ENCODE results near the gene RPN2.

The RPN2 gene

GRCh38 chr20:37219751-37220668 is 40.9 kb downstream of the RPN2 start:
- no peak for DNase-seq

GRCh38 chr20:37220731-37221130 is 41.6 kb downstream of the RPN2 start:
- DNase-seq = no peak

- no peak for DNase-seq
Measured at GRCh38 chr20:37222086-37222485, 43.0 kb downstream of the RPN2 start.

- DNase-seq = peak; percentile 84
Measured at GRCh38 chr20:37223053-37223452, 43.9 kb downstream of the RPN2 start.

- DNase-seq = no peak
Measured at GRCh38 chr20:37225146-37225545, 46.0 kb downstream of the RPN2 start.

- no peak for DNase-seq
Measured at GRCh38 chr20:37226889-37227288, 47.8 kb downstream of the RPN2 start.

GRCh38 chr20:37228082-37228481 is 49.0 kb downstream of the RPN2 start:
- DNase-seq = no peak

- DNase-seq = no peak
Measured at GRCh38 chr20:37228656-37229055, 49.5 kb downstream of the RPN2 start.

DNA sequence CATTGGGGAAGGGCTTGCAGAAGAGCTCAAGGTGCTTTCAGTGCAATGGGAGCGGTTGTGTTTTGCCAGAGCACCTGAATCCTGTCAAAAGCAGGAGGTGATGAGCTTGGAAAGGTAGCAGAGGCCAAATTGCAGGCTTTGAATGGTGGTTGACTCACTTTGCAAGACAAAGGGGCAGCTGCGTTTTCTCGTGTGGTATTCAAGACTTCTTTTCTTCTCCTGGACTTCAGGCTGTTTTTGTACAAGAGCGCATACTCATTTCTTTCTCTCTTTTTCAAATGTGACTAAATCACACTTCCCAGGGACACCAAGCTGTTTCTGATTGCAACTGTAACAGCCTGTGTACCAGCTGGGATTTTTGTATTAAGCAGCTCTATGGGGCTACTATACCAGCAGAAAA is 50.2 kb downstream of the RPN2 start:
- DNase-seq = no peak

DNA sequence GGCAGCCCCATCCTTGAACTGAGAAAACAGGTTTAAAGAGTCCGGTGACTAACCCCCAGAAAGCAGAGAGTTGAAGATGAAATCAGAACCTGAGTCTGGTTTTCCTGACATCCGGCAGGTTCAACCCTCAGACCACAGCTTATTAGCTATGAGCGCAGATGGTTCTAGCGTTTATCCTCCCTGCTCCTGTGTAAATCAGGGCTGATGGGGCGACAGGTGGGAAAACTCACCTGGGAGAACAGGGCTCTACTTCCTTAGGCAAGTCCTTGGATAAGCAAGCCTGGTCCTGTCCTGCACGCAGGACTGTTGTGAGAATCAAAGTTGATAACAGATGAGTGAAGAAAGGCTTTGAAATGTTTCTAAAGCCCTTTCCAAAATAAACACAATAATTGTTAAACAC is 51.1 kb downstream of the RPN2 start:
- no peak for DNase-seq

DNA sequence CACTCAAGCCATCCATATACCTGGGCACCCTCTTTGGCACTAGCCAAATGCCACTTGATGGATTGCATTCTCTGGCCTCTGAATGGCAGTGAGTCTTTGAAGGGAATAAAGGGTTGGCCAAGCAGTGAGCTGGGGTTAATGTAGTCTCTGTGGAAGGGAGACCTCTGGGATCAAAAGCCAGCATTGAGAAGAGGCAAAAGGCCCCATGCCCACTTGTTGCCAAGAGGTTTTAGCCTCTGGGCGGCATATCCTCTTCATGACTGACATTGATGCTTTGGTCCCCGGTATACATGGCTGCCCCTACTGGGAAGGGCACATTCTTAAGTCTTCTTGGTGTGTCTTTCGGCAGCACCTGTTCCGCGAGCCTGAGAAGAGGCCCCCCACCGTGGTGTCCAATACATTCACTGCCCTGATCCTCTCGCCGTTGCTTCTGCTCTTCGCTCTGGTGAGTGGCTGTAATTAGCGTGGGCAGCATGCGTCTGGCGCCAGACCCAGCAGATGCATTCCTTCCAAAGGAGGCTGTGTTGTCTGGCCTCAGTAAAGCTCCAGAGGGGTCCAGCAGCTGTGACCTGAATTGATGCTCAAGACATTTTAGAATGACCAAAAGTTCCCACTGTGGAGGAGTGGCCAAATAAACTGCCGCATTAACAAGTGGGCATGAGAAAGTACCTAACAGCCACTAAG is 53.0 kb downstream of the RPN2 start:
- DNase-seq = no peak

- DNase-seq = no peak
Measured at GRCh38 chr20:37233548-37234253, 54.6 kb downstream of the RPN2 start.

DNA sequence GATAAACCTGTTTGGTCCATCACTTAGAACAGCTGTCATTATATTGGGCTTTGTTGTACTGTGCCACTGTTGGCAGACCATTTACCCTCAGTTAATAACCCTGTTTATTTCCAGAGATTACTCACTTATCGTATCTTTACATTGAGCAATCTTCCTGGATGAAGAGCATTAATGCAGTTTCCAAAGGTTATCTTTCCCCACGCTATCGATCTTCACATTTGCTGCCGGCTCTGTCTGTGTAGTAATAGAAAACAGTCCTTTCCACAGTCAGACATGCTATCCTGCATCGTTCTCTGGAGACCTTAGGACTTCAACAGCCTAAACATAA is 55.1 kb downstream of the RPN2 start:
- no peak for DNase-seq

DNA sequence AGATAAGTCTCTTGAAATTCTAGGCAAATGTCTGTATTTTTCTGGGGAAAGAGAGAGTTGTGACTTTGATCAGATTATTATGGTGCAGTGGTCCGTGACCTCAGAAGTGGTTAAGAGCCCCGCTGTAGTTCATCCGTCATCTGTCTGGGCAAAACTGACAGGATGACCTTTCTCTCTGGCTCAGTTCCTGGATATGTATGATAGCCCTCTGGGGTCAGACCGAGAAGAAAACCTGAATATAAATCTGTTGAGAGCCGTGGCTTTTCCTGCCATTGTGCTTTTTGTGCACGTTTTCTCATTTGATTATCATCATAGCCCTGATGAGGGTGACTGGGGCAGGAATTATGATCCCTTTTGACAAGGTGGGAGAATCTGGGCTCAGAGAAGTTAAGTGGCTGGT is 55.9 kb downstream of the RPN2 start:
- no peak for DNase-seq

DNA sequence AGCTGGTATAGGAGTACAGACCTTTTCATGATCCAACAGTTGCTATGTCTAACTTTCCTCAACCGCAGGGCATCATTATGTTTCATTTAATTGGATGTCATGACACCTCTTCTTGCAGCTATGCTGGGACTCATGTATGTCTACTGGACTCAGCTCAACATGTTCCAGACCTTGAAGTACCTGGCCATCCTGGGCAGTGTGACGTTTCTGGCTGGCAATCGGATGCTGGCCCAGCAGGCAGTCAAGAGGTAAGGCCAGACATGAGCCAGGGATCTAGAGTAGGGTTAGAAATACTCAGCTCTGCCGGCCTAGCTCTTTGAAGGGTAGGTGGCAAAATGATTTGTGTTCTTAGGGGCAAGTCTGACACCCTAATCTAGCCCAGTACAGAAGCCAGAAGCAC is 57.3 kb downstream of the RPN2 start:
- DNase-seq = no peak

DNA sequence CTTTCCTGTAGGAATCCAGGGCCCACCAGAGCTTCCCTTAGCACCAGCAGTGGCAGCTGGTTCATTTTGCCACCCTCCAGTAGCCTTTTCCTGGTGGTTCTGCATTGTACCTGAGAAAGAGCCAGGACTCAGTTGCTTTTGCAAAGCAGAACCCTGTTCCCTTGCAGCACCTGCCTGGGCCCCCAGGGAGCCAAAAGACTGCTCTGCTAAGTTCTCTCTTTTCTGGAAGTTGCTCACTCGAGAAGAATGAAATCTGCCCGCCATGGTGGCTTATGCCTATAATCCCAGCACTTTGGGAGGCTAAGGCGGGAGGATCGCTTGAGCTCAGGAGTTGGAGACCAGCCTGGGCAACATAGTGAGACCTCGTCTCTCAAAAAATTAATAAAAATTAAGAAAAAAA is 58.5 kb downstream of the RPN2 start:
- DNase-seq = no peak

GRCh38 chr20:37238426-37238825 is 59.3 kb downstream of the RPN2 start:
- no peak for DNase-seq

DNA sequence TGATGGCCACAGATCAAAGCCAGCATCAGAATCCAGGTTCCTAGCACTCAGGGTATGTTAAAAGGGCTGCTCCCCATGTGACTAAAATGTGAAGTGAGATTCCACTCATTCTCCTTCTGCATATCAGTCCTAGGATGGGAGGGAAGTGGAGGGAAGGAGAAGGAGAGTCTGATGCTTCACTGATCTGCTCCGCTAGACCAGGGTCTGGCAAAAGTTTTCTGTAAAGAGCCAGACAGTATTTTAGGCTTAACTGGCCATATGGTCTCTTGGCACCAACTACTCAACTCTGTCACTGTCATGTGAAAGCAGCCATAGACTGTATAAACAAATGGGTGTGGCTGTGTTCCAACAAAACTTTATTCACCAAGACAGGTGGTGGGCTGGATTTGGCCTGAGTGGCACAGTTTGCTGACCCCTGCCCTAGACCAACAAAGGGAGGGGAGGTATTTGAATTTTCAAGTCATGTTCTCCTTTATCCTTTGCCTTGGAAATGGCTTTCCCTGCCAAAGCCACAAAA is 59.9 kb downstream of the RPN2 start:
- DNase-seq = no peak

GRCh38 chr20:37240337-37241067 is 61.4 kb downstream of the RPN2 start:
- DNase-seq = no peak

DNA sequence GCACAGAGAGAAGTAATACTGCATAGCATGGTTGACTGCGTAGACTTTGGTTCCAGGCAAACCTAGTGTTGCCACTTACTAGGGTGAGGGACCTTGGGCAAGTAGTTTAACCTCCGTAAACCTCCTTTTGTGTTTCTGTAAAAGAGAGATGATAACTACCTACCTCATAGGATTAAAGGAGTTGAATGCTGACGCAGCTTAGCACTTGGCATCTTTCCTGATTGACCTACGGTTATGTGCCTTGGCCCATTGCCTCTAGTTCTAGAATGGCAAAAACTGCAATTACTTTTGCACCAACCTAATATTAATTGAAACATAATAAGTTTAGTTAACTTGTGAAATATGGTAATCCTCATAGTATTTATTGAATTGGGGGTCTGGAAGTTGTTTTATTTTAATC is 63.4 kb downstream of the RPN2 start:
- DNase-seq = no peak

DNA sequence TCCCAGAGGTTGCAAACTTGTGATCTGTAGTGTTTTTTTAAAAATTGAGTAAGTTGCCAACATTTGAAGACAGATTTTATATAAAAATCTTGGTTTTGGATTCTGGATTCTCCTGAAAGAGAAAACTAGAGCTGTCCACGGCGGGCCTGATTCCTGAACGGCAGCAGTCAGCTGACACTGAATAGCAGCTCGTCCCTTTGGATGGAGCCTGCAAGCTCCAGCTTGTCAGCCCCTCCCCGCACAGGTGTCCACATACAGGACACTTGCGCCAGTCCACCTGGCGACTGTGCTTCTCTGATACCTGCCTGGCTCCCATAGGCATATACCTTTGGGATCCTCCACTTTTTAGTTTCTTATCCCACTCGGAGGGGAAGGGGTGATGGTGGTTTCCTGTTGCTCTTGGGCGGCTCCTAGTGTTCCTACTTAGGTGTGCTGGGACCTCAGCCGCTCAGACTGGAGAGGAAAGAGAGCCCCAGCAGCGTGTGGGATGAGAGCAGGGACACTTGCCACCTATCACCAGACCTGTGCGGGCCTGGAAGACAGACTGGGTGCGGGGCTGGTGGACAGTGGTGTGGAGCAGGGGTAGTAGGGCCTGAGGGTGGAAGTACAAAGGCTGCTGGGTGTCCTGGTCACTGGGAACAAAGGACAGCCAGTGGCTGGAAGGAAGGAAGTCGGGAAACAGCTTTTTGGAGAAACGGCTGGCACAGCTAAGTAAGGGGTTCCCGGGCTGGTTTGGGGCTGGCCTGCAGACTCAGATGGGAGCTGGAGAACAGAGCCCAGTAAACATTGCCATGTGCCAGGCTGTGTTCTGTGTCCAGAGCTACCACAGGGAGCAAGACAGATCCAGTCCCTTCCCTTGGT is 64.2 kb downstream of the RPN2 start:
- peak; percentile 10 for DNase-seq

Measured in hematopoietic multipotent progenitor cell treated with erythropoietin and hydrocortisone succinate and interleukin-3 and kit ligand, for 4 days (in vitro differentiated cells).